ENCODE results near the gene VPS41.

VPS41 gene

DNA sequence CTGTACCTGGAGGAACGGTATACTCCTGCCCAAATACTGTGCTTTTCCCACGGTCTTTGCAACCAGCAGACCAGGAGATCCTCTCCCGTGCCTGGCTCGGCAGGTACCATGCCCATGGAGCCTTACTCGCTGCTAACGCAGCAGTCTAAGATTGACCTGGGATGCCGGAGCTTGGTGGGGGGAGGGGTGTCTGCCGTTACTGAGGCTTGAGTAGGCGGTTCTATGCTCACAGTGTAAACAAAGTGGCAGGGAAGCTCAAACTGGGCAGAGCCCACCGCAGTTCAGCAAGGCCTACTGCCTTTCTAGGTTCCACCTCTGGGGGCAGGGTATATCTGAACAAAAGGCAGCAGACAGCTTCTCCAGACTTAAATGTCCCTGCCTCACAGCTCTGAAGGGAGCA lies 22.7 kb downstream of the VPS41 start:
- TF ChIP-seq ZFX (IDR thresholded peaks at IDR 0.05): no peak
- TF ChIP-seq, protein P1, sequence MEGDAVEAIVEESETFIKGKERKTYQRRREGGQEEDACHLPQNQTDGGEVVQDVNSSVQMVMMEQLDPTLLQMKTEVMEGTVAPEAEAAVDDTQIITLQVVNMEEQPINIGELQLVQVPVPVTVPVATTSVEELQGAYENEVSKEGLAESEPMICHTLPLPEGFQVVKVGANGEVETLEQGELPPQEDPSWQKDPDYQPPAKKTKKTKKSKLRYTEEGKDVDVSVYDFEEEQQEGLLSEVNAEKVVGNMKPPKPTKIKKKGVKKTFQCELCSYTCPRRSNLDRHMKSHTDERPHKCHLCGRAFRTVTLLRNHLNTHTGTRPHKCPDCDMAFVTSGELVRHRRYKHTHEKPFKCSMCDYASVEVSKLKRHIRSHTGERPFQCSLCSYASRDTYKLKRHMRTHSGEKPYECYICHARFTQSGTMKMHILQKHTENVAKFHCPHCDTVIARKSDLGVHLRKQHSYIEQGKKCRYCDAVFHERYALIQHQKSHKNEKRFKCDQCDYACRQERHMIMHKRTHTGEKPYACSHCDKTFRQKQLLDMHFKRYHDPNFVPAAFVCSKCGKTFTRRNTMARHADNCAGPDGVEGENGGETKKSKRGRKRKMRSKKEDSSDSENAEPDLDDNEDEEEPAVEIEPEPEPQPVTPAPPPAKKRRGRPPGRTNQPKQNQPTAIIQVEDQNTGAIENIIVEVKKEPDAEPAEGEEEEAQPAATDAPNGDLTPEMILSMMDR (conservative IDR thresholded peaks at IDR 0.05): no peak
- no peak overlapping the region for H3K27ac ChIP-seq

DNA sequence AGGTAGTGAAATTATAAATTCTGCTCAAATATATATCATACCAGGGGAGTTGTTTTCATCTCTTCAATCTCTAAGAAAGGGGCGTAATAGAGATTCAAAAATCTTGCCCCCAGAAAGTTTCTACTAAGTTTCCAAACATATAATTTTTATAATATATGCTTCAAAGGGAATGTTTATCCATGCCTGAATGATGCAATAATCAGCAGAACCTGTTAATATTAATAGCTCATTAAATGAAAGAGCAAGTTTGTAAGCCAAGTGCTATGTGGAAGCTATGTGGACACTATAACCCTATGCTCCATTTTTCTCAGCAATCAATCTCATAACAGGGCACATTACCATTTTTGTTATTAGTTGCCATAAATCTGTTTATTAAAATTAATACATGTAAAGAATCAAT lies 25.3 kb downstream of the VPS41 start:
- no peak overlapping the region for H3K27ac ChIP-seq
- no peak for TF ChIP-seq ZFX (IDR thresholded peaks at IDR 0.05)
- TF ChIP-seq, protein P1 (conservative IDR thresholded peaks at IDR 0.05): no peak

DNA sequence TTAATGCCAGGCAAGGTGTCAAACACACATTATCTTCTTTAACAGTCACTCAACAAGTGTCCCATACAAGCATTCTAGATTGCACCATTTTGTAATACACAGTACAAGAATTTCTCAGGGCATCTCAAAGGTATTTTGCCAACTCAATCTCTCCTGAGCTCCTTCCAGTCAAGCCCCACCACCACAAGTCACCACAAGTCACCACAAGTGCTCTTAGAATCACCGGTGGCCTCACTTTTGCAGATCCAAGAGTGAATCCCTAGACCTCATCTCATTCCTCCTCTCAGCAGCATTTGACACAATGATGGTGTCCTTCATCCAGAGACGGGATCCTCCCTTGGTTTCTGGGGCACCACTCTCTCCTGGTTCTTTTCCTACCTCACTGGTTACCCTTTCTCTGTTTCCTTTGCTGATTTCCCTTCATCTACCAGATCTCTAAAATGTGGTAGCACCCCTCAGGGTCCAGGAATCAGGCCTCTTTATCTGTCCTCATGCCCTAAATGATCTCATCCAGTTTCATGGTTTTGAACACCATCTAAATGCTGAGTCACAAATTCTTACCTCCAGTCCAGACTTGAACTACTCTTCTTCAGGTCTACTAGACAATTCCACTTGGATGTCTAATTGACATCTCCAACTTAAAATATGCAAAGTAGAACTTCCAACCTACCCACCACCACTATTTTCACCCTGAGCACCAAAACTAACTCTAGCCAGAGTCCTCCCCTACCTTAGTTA lies 26.9 kb downstream of the VPS41 start:
- no peak overlapping the region for H3K27ac ChIP-seq
- no peak for TF ChIP-seq ZFX (IDR thresholded peaks at IDR 0.05)
- TF ChIP-seq, protein P1 (conservative IDR thresholded peaks at IDR 0.05): no peak

DNA sequence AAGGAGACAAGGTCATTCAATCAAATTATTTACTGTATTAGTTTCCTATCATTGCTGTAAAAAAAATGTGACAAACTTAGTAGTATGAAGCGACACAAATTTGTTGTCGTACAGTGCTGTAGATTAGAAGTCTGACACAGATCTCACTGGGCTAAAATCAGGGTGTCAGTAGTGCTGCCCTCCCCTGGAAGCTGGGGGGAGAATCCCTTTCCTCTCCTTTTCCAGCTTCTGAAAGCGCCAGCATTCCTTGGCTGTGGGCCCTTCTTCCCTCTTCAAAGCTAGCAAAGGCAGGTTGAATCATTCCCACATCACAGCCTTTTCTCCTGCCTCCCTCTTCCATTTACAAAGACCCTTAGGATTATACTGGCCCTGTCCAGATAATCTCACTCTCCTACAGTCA lies 28.0 kb downstream of the VPS41 start:
- TF ChIP-seq, protein P1 (conservative IDR thresholded peaks at IDR 0.05): no peak
- no peak for TF ChIP-seq ZFX (IDR thresholded peaks at IDR 0.05)

DNA sequence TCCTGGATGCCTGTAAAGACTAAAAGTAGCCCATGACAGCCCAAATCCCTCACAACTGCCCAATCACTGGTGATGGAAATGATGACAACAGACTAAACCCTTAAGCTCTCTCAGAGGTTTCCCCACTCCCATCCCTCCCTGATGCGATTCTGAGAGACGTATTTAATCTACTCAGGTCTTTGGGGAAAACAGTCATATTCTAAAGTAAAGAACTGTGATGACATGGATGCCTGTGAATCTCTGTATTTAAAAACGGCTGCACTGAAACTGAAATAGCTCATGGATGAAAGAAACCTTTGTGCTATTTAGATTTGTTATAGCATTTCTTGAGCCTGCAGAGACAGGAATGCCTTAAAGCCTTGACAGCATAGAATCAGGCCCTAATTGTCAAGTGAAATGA lies 28.5 kb downstream of the VPS41 start:
- H3K27ac ChIP-seq: no peak overlapping the region
- TF ChIP-seq ZFX (IDR thresholded peaks at IDR 0.05): no peak
- TF ChIP-seq, protein P1 (conservative IDR thresholded peaks at IDR 0.05): no peak

More for the DNA sequence above, 28.0 kb downstream of the VPS41 start:
- no peak overlapping the region for H3K27ac ChIP-seq

DNA sequence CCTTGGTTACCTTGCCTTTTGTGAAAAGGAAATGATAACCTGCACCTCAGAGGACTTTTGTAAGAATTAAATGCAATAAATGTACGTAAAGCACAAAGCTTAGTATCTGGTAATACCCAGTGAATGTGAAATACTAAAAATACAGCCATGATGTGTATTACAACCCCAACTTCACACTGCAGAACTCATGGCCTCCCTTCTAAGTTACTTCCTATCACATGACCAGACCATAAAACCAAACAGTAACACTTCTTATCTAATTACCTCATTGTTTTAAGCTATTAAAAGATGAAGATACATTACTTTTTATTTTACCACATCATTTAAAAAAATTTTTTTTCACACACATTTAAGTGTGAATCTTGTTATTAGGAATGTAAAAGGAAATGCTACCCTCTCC lies 29.0 kb downstream of the VPS41 start:
- TF ChIP-seq, protein P1 (conservative IDR thresholded peaks at IDR 0.05): no peak
- TF ChIP-seq ZFX (IDR thresholded peaks at IDR 0.05): no peak
- no peak overlapping the region for H3K27ac ChIP-seq

DNA sequence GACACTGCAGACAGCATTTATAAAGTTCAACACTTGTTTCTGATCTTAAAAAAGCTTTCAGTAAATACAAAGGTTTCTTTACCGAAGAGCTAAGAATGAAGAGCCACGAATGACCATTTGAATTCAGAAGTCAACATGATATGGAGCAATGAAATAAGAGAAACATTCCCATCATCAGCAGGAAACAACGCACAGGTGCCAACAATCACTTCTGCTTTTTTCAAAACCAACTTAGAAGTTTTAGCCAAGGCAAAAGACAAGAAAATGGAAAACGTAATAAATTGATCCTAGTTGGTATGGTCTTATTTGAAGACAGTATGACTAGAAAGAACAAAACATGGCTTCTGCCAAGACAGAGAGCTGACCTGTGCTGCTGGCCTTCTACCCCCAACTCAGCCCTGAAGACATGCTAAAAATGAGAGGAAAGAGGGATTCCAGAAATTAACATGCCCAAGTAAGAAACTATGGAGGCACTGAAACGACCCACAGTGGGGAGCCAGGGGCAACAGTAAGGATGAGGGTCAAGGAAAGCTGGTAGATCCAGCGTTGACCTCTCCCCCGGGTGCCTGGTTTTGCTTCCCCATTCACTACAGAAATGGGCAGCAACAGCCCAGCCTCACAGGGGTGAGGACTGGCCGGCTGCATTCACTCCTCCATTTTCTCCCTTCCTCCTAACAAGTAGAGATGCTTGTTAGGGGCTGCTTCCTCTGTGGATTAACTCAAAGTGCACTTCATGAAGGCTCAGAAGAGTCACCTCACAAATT lies 30.1 kb downstream of the VPS41 start:
- TF ChIP-seq ZFX (IDR thresholded peaks at IDR 0.05): no peak
- TF ChIP-seq, protein P1 (conservative IDR thresholded peaks at IDR 0.05): no peak
- H3K27ac ChIP-seq: no peak overlapping the region
